ENCODE data around the gene XPO6.
"Not testable (repeated sequence)": the region's sequence is repeated elsewhere in the genome, so short reads cannot be mapped to it uniquely, and the experiment has no call there.

XPO6 gene

GRCh38 chr16:28231763-28232162 lies 20.0 kb upstream of the XPO6 start:
- H3K4me3 ChIP-seq (ENCODE audit: low read depth, low read length) = no peak overlapping the region
- TF ChIP-seq, protein P1, sequence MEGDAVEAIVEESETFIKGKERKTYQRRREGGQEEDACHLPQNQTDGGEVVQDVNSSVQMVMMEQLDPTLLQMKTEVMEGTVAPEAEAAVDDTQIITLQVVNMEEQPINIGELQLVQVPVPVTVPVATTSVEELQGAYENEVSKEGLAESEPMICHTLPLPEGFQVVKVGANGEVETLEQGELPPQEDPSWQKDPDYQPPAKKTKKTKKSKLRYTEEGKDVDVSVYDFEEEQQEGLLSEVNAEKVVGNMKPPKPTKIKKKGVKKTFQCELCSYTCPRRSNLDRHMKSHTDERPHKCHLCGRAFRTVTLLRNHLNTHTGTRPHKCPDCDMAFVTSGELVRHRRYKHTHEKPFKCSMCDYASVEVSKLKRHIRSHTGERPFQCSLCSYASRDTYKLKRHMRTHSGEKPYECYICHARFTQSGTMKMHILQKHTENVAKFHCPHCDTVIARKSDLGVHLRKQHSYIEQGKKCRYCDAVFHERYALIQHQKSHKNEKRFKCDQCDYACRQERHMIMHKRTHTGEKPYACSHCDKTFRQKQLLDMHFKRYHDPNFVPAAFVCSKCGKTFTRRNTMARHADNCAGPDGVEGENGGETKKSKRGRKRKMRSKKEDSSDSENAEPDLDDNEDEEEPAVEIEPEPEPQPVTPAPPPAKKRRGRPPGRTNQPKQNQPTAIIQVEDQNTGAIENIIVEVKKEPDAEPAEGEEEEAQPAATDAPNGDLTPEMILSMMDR (IDR thresholded peaks at IDR 0.05; ENCODE audit: low read depth, low read length, missing control alignments) = no peak
- DNase-seq (ENCODE audit: low read depth) = no peak
- in situ Hi-C loops (cut with HindIII; ENCODE audit: low sequenced_read_pairs) = no loop called here

DNA sequence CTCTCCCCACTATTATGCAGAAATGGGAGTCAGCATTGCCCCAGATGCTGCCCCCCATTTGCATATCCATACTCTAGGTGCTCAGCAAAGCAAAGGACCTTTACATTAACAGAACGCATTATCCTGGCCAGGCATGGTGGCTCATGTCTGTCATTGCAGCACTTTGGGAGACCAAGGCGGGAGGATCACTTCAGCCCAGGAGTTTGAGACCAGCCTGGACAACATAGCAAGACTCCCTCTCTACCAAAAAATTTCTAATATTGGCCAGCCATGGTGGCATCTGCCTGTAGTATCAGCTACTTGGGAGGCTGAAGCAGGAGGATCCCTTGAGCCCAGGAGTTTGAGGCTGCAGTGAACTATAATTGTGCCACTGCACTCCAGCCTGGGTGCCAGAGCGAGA lies 12.1 kb upstream of the XPO6 start:
- DNase-seq (ENCODE audit: low read depth); in situ Hi-C loops (cut with HindIII; ENCODE audit: low sequenced_read_pairs); H3K4me3 ChIP-seq (ENCODE audit: low read depth, low read length): not testable (repeated sequence)

DNA sequence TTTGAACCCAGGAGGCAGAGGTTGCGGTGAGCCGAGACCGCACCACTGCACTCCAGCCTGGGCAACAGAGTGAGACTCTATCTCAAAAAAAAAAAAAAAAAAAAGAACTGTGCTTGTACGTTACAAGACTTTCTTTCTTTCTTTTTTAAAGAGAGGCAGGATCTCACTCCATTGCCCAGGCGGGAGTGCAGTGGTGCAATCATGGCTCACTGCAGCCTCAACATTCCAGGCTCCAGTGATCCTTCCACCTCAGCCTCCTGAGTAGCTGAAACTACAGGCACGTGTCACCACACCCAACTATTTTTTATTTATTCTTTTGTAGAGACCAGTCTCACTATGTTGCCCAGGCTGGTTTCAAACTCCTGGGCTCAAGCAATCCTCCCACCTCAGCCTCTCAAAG lies 8.0 kb upstream of the XPO6 start:
- H3K4me3 ChIP-seq (ENCODE audit: low read depth, low read length); DNase-seq (ENCODE audit: low read depth); in situ Hi-C loops (cut with HindIII; ENCODE audit: low sequenced_read_pairs): not testable (repeated sequence)

- DNase-seq (ENCODE audit: low read depth) = no peak
- TF ChIP-seq, protein P1 (IDR thresholded peaks at IDR 0.05; ENCODE audit: low read depth, low read length, missing control alignments) = no peak
- in situ Hi-C loops (cut with HindIII; ENCODE audit: low sequenced_read_pairs) = no loop called here
- no peak overlapping the region for H3K4me3 ChIP-seq (ENCODE audit: low read depth, low read length)
These were observed 7.5 kb upstream of the XPO6 start for GRCh38 chr16:28219282-28219681.

DNA sequence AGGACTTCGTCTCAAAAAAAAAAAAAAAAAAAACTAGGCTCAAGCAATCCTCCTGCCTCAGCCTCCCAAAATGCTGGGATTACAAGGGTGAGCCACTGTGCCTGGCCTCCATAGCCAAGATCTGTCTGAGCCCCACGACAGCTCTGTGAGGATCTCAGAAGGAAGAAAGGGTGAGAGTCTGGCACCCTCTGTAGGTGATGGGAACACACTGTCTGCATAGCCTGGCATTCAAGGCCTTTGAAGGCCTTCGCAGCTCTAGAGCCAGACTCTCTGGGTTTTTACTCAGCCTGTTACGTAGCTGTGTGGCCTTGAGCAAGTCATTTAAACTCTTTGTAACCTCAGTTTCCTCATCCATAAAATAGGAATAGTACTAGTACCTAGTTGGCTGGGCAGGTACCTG lies 6.3 kb upstream of the XPO6 start:
- in situ Hi-C loops (cut with HindIII; ENCODE audit: low sequenced_read_pairs) = no loop called here
- TF ChIP-seq, protein P1 (IDR thresholded peaks at IDR 0.05; ENCODE audit: low read depth, low read length, missing control alignments) = peak; percentile 59
- no peak for DNase-seq (ENCODE audit: low read depth)
- no peak overlapping the region for H3K4me3 ChIP-seq (ENCODE audit: low read depth, low read length)

DNA sequence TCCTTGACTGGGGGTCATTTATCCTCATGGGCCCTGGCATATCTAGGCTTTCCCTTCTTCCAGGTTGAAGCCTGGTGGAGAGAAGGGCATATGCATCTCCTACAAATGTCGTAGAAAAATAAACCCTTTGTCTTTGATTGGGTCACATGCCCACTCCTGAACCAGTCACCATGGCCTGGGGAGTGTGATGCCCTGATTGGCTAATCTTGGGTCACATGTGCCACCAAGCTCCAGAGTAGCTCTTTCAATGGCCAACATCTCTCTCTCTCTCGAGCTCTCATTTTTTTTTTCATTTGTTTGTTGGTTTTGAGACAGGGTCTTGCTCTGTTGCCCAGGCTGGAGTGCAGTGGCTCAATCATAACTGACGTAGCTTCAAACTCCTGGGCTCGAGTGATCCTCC lies 5.6 kb upstream of the XPO6 start:
- H3K4me3 ChIP-seq (ENCODE audit: low read depth, low read length) = no peak overlapping the region
- DNase-seq (ENCODE audit: low read depth) = no peak
- in situ Hi-C loops (cut with HindIII; ENCODE audit: low sequenced_read_pairs) = no loop called here
- TF ChIP-seq, protein P1 (IDR thresholded peaks at IDR 0.05; ENCODE audit: low read depth, low read length, missing control alignments) = no peak

DNA sequence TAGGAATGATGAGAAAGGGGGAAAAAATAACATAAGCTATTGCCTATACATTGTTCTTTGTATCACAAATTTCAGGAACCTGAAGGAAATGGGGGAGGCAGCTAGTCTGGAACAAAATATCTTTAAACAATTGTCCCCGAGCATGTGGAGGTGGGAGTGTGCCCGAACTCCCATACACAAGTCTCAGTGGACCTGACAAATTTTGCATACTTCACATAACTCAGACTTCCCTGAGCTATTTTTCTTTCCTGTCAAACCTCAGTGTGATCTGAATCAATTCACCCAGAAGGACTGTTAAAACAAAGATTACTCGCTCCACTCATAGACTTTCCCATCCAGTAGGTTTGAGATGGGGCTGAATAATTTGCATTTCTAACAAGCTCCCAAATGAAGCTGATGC lies 1.6 kb upstream of the XPO6 start:
- TF ChIP-seq, protein P1 (IDR thresholded peaks at IDR 0.05; ENCODE audit: low read depth, low read length, missing control alignments) = no peak
- in situ Hi-C loops (cut with HindIII; ENCODE audit: low sequenced_read_pairs) = no loop called here
- DNase-seq (ENCODE audit: low read depth) = no peak
- H3K4me3 ChIP-seq (ENCODE audit: low read depth, low read length) = no peak overlapping the region

DNA sequence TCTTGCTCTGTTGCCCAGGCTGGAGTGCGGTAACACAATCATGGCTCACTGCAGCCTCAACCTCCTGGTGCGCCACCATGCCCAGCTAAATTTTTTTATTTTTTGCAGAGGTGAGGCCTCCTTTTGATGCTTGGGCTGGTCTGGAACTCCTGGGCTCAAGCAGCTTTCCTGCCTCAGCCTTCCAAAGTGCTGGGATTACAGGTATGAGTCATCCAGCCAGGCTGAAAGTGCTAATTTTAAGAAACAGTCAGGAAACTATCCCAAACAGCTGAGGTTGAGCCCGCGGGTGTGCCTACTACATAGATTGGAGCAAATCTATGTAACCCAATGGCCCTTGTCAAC lies 738 bp upstream of the XPO6 start:
- DNase-seq (ENCODE audit: low read depth) = no peak
- H3K4me3 ChIP-seq (ENCODE audit: low read depth, low read length) = peak overlapping the region; percentile 83
- in situ Hi-C loops (cut with HindIII; ENCODE audit: low sequenced_read_pairs) = no loop called here
- TF ChIP-seq, protein P1 (IDR thresholded peaks at IDR 0.05; ENCODE audit: low read depth, low read length, missing control alignments) = no peak

Measured in astrocyte of the cerebellum (primary cell).